8988T (cell line): Measurements from ENCODE around the gene BAMBI.

Experiments used
- DNase-seq: peaks from one replicate; pipeline ENCODE4 v3.0.0; 2011

BAMBI gene

DNA sequence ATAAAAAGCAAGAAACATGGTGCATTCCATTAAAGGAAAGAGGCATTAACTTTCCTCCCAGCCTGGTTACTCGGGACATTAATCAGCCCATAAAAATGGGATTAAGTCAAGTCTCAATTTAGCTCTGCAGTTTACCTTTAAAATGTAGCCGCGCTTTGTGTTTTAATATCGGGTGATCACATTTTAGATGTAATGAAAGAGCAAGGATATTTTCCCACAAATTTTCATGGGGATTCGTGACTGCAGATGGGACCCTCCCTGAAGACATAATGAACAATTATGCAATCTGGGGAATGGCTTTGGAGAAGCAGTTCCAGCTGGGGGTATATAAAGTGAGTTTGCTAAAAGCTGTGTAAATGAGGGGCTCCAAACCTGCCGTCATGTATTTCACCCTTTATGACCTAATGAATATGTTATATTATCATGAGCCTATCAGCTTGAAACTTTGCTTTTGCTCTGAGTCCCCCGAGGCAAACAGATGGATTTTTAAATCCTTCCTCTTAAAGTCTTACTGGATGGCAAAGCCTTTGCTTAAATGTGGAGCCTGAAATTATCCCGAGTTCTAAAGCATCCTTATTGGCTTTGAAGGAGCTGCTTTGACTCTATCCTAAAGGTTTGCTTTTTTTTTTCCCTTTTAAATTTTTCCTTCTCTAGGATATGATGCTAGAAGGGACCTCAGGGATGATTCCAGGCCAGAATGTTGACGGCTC lies 31.8 kb downstream of the BAMBI start:
- DNase-seq, result no peak

DNA sequence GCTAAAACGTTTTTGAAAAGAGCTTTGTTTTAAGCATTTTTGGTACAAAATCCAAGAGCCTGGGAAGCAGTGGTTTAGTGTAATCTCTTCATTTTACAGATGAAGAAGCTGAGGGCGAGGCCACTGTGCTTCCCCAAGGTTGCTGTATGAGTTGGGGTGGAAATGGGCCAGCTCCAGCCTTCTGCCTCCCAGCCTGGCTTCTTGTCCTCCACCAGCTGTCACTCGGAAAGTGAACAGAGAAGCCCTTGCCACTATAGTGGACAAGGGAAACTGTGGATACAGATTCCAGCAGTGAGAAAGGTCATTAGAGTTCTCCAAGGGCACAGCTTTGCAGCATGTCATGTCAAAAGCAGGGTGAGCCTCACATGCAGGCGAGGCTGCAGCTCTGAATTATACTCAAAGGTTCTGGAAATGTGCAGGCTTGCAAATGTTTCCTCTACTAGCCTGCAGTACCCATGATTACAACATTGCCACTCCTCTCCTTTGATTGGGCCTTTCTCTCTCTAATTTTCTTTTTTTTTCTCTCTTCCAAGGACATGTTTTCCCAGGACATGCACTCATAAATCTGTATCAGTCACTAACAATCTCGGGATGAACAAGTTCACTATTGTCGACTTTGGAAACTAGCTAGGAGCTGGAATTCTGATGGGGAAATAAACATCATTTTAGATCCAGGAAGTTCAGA lies 33.0 kb downstream of the BAMBI start:
- DNase-seq, result no peak

DNA sequence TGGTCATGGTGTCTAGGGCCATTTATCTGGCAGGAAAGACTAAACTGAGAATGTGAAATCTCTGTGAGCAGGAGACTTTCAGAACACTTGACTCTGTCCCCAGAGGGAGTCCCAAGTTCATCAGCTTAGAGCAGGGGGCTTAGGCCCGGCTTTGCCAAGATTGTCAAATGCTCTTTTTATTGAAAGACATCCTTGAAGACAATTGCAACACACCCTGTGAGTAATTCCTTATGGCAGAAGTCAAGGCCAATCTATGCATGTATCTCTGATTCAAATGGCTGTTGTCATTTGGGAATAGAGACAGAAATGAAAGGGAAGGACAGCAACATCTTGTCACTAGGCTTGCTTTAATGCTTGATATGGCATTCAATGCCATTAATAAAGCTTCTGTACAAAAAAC lies 33.7 kb downstream of the BAMBI start:
- no peak for DNase-seq

DNA sequence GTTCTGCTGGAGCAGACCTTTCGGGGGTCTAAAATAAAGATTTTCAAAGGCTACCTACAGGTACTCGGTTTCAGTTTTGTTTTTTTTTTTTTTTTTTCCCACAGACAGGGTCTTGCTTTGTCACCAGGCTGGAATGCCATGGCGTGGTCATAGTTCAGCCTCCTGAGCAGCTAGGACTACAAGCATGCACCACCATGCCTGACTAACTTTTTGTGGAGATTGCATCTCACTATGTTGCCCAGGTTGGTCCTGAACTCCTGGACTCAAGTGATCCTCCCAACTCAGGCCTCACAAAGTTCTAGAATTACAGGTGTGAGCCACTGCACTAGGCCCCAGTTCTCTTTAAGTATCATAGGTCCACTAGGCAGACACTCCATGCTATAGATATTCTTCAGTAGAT lies 34.5 kb downstream of the BAMBI start:
- DNase-seq, result no peak

DNA sequence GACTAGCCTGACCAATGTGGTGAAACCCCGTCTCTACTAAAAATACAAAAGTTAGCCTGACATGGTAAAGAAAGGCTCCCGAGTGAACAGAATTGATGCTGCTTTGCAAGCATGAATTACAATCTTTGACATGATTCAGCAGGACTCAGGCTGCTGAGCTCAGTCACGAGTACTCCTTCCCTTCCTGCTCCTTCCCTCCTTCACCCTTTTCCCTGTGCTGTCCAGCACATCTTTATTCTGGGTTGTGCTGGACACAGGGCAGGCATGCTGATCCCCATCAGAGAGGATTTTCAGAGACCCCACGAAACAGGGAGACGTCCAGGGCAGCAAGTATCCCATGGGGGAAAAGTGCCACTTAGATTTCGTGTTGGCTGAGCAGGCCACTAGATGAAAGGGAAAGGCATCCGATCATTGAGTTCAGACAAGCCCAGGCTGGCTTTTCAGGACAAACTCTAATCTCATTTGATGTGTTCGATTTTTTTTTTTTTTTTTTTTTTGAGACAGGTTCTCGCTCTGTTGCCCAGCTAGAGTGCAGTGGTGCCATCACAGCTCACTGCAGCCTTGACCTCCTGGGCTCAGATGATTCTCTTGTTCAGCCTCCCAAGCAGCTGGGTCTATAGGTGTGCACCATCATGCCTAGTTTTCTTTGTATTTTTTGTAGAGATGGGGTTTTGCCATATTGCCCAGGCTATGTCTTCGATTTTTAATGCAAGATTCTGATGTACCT lies 36.5 kb downstream of the BAMBI start:
- no peak for DNase-seq

DNA sequence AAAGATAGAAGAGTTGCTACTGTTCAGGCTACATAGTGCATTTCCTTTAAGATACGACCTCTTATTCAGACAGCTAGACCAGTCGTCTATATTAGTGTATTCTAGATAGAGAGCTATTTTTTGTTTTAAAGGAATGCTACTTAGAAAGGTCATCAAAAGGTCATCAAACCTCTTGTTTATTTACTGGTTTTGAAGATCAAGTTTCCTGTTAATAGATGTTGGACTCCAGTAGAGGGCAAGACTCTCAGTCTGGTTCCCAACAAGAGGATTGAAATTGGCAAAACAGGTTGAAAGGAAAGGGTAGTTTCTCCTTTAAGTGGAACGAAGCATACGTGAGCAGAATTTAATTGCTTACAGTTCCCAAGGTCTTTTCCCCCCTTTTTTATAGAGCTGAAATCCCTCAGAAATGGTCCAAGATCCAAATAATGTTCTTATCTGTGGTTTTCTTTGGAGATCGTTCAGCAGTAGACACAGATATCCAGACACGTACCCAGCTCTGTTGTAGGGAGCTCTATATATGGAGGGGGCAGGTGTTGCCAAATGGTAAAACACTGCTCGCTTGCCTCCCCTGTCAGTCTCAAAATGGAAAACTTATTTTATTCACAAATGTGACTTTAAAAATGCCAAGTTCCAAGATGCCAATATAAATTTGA lies 37.2 kb downstream of the BAMBI start:
- DNase-seq, result no peak

DNA sequence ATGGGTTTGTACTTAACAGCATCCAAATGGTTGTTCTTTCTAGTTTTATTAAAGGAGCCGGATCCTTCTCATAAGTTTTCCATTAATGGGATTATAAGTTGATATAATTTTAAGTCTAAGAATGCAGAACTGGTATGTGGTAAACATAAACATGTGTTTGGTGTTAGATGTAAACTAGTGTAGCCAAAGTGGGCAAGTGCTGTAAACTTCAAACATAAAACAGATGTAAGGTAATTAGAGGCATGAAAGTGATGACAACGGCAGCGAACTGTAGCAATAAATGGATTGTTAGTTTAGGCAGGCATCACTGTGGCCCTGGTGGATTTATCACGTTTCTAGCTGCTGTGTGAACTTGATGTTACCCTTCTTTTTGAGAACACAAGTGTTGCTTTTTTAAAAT lies 37.9 kb downstream of the BAMBI start:
- DNase-seq, result no peak

DNA sequence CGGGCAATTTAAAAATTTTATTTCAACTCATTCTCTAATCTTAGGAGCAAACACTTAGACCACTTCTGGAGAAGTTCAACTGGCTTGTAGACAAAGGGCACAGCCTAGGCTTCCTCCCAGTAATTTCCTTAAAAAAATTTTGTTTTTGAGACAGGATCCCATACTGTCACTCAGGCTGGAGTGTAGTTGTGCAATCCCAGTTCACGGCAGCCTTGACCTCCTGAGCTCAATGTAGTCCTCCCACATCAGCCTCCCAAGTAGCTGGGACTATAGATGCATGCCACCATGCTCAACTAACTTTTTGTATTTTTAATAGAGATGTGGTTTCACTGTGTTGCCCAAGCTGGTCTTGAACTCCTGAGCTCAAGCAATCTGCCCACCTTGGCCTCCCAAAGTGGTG lies 38.4 kb downstream of the BAMBI start:
- no peak for DNase-seq

DNA sequence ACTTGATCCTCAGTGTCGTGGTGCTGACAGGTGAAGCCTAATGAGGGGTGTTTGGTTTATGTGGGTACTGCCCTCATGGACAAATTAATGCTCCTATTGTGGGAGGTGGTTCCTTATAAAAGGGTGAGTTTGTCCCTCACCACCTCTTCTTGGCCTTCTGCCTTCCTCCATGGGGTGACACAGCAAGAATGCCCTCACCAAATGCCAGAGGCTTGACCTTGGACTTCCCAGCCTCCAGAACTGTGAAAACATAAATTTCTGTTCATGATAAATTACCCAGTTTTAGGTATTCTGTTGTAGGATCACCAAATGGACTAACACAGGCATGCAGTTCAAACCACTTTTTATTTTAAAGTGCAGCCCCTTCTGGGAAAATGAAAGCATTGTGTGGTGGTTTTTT lies 39.4 kb downstream of the BAMBI start:
- DNase-seq, result no peak

DNA sequence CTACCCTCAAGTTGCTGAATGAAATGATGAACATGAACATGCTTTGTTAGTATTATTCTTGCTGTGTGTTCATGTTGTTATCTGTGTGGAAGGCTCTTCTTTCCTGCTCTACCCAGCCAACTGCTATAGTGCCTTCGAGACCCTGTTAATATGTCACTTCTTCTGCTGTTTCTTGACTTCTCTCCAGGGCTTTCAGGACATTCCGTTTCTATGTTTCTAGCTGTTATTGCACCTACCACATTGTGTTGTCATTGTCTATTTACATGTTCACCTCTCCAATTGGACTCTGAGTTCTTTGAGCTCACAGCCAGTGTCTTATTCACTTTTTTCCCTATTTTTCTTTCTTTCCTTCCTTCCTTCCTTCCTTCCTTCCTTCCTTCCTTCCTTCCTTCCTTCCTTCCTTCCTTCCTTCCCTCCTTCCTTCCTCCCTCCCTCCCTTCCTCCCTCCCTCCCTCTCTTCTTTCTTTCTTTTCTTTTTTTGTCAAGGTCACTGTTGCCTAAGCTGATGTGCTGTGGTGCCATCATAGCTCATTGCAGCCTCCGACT lies 40.4 kb downstream of the BAMBI start:
- DNase-seq, result no peak

DNA sequence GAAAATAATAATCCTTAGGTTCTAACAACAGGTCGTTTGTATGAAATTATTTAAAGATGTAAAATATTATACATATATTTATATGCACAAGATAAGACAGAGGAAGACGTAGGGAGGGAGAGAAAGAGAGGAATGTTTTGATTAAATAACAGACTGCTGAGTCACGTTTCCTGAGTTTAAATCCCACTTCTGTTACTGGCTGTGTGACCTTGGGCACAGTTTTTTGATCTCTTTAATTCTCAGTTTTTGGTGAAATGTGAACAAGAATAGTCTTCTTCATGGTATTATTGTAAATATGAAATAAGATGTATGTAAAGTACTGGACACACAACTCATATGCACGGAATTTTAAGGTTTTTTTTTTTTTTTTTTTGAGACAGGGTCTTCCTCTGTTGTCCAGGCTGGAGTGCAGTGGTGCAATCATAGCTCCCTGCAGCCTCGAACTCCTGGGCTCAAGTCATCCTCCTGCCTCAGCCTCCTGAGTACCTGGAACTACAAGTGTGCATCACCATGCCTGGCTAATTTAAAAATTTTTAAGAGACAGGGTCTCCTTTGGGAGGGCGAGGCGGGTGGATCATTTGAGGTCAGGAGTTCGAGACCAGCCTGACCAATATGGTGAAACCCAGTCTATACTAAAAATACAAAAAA lies 42.6 kb downstream of the BAMBI start:
- no peak for DNase-seq

DNA sequence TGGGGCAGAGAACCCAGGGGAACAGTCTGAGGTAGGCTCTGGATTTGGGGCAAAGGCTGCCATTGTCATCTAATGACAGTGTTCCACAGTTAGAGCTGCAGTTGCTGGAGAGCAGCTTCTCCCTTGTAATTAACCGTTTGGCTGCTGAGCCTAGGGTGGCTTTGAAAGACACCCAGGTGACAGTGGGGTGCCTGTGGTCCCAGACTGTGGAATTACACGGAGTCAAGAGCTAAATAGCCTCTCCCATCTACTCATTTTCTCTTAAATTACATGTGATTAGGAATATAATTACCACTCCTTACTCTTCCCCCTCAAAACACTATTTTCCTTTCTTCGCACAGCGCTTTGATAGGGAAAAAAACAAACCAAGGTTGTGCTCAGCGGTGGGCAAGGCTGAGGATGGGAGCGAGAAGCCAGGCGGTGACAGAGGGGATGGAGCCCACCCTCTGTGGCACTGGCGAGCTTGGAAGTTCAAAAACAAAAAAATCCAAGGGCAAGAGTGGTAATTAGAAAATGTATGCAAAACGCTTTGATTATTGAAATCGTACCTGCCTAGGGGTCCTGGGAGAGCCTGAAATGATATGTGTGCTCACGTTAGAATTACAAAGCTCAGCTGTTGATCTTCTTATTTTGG lies 44.1 kb downstream of the BAMBI start:
- DNase-seq, result no peak

DNA sequence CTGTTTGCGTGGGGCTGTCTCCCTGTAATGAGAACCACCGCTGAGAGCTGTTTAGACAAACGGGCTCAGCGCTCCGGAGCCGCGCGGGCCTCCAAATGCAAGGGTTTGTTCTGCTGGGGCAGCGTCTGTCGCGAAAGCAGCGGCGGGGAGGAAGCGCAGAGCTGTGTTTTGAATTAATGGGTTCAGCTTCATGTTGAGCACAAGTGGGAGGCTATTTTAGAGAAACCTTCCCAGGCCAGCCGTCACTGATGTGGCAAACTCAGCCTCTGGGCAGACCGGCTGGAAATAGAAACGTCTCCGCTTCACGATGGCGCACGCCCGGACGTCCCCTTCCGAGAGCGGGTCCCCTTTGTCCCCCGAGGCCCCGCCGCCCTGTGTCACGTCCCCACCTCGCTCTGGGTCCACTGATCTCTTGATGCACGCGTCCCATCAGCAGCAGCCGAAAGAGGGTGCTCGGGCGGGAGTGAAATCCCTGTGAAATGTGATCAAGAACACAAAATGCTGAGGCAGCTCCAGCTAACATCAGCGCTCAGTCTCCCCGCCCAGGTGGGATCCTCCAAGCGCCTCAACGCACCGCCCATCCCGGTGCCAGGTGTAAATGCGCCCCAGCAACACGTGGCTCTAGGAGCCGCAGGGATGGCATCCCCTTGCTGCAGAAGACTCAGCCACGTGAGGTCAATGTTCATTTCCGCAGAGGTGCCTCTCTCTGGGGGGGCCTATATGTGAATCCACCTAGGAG lies 44.9 kb downstream of the BAMBI start:
- no peak for DNase-seq

DNA sequence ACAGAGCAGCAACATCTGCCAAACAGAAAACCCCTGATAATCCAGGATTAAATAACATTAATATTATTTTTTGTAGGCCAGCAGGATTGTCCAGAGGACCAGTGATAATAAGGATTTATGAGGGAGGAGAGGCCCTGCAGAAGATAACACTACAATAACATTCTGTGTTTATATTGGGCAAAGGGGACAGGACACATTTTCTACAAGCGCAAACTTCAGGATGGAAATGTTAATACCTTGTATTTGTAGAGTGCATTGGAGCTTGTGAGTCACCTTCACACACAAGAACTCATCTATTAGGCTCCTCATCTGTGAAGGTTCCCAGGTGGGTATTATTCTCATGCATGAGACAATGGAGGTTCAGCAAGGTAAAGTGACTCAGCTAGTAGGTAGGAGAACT lies 51.0 kb downstream of the BAMBI start:
- no peak for DNase-seq

DNA sequence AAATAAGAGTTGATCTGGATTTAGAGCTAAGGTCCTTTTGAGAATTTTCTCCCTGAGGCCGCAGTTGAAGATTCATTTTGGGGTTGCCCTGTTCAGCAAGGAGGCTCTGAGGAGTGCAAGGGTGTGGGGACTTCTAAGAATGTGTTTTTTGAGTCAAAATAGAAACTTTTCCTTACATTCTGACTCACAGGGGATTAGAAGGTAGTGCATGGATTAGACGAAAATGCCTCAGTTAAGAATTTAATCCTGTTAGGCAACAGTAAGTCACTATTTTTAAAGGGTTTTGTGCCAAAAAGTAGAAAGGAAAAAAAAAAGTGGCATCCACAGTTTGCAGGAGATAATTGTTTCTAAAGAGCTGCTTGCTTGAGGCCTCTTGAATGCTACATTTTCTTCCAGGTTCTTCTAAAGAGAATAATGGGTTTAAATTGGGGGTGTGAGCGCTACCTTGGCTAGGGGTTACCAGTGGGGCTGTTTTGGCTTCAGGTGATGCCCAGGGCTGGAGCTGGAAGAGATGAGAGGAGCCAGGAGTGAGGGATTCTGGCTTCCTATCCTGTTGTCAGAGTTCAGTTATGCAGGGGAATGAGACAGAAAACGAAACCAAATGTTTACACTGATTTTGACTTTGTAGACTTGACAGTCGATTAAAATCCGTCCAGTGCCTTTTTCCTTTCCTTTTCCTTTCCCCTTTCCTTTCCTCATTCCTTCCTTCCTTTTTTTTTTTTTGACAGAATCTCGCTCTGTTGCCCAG lies 52.9 kb downstream of the BAMBI start:
- DNase-seq, result no peak

DNA sequence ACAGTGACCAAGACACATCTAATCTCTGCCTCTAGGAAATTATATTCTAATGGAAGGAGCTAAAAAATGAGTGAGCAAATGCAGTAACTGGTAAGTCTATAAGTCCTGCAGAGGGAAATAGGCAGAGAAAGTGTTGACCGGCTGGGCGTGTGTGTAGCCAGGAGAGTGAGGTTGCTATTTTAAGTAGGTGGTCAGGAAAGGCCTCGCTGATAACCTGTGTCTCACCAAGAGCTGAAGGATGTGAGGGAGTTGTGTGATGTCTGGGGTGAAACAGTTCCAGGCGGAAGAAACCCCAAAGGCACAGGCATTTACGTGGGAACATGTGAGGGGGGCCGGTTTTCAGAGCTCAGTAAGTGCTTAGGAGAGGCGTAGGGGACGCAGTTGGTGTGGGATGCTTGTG lies 54.8 kb downstream of the BAMBI start:
- no peak for DNase-seq
